ENCODE results near the gene GDI1. TPM values are rescaled to one million over a fixed set of nuclear protein-coding genes. Genes with fewer than 3 reads are reported as not detected.

GDI1 gene
- total RNA-seq, 2 donors from 2014 or later, result 68.5 to 83.4 TPM

- WGBS, 2 donors, result 94% methylated on average over 6 to 9 of the region's 9 CpGs
- Histone ChIP-seq H3K9me3 (no peaks in the 10 kb centered on the region), H3K4me3 (no peak overlapping the region), H3K36me3 (replicated peaks in 1 of 2; ENCODE audit: insufficient read depth in 1 of 2, low read depth in 2 of 2) (peaks cover 0 to 6% of the 10 kb centered on the region in 2 donors), H3K4me1 (no peaks in the 10 kb centered on the region), H3K27ac (no peak overlapping the region), H3K27me3 (no peaks in the 10 kb centered on the region)
- TF ChIP-seq CTCF (IDR thresholded peaks at IDR 0.05) (no peak), POLR2A (IDR thresholded peaks at IDR 0.05) (no peak)
- DNase-seq (no peak), ATAC-seq (no peak)
- intact Hi-C loops (cut with DNase I), result no loop called here
Observed at GRCh38 chrX:154452823-154453222, 15.9 kb downstream of the GDI1 start.

- H3K4me3 ChIP-seq, result no peak overlapping the region
- H3K27ac ChIP-seq, result peak overlapping the region; percentile 17 to 61 (median 48)
- no peaks in the 10 kb centered on the region for H3K4me1 ChIP-seq
- no peaks in the 10 kb centered on the region for H3K9me3 ChIP-seq
- TF ChIP-seq POLR2A (IDR thresholded peaks at IDR 0.05) (no peak), CTCF (IDR thresholded peaks at IDR 0.05) (no peak)
- 2 to 11% methylated on average over 22 to 55 of the region's 65 CpGs for WGBS, 2 donors
- ATAC-seq (peak; percentile 77), DNase-seq (peak; percentile 49 to 68 (median 52))
- H3K36me3 ChIP-seq (replicated peaks in 1 of 2; ENCODE audit: insufficient read depth in 1 of 2, low read depth in 2 of 2), result no peaks in the 10 kb centered on the region
- no peaks in the 10 kb centered on the region for H3K27me3 ChIP-seq
- intact Hi-C loops (cut with DNase I), result no loop called here
Observed at GRCh38 chrX:154457491-154458115, 20.6 kb downstream of the GDI1 start.

- H3K27ac ChIP-seq, result peak within 1 kb of the TSS; percentile 17 to 61 (median 48)
- no peaks in the 10 kb centered on the region for H3K4me1 ChIP-seq
- no peaks in the 10 kb centered on the region for H3K9me3 ChIP-seq
- DNase-seq (peak in 3 of 4 donors; percentile 45 to 62 (median 48)), ATAC-seq (peak; percentile 82)
- TF ChIP-seq CTCF (IDR thresholded peaks at IDR 0.05), result no peak
- peak in 1 of 3 donors; percentile 21 for TF ChIP-seq POLR2A (IDR thresholded peaks at IDR 0.05)
- no peaks in the 10 kb centered on the region for H3K27me3 ChIP-seq
- no peaks in the 10 kb centered on the region for H3K36me3 ChIP-seq (replicated peaks in 1 of 2; ENCODE audit: insufficient read depth in 1 of 2, low read depth in 2 of 2)
- H3K4me3 ChIP-seq, result peak within 1 kb of the TSS; percentile 15 to 31
- intact Hi-C loops (cut with DNase I), result no loop called here
- WGBS, 2 donors, result 0% methylated on average over 2 to 18 of the region's 88 CpGs
Observed at GRCh38 chrX:154458116-154458953, 21.4 kb downstream of the GDI1 start, which contains the start of gene PLXNA3. Gene PLXNA3 (plus strand): TSS chrX:154458281. CDS start chrX:154460184, 1,903 bp downstream.

GRCh38 chrX:154458954-154459778 is 22.2 kb downstream of the GDI1 start:
- Histone ChIP-seq H3K4me1 (no peaks in the 10 kb centered on the region), H3K27me3 (no peaks in the 10 kb centered on the region), H3K9me3 (no peaks in the 10 kb centered on the region), H3K36me3 (replicated peaks in 1 of 2; ENCODE audit: insufficient read depth in 1 of 2, low read depth in 2 of 2) (no peaks in the 10 kb centered on the region), H3K4me3 (peak overlapping the region in 1 of 2 donors; percentile 15), H3K27ac (peak overlapping the region in 3 of 4 donors; percentile 46 to 61 (median 49))
- WGBS, 2 donors, result 24 to 58% methylated on average over 7 to 11 of the region's 15 CpGs
- TF ChIP-seq POLR2A (IDR thresholded peaks at IDR 0.05), result no peak
- TF ChIP-seq CTCF (IDR thresholded peaks at IDR 0.05), result no peak
- intact Hi-C loops (cut with DNase I), result no loop called here
- ATAC-seq (peak; percentile 52), DNase-seq (peak in 2 of 4 donors; percentile 48 to 54)

Data from body of pancreas (tissue), 4 donors.